ENCODE data around the gene FADS6.
"Not testable (repeated sequence)": the region's sequence is repeated elsewhere in the genome, so short reads cannot be mapped to it uniquely, and the experiment has no call there.

FADS6 gene

DNA sequence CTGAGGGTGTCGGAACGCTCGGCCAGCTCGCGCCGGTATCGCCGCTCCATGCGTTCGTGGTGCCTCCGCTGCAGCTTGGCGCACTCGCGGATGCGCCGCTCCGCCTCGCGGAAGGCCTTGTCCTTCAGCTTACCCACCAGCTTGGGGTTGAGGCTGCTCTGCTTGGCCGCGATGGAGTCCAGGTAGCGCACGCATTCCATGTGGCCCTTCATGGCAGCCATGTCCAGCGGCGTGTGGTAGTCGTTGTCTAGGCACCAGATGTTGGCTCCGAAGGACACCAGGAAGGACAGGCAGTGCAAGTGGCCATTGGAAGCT, 26.8 kb upstream of the FADS6 start:
- DNase-seq, result no peak

GRCh38 chr17:74919440-74920305, 26.2 kb upstream of the FADS6 start:
- no peak for DNase-seq

- no peak for DNase-seq
Measured at GRCh38 chr17:74918906-74919305, 25.5 kb upstream of the FADS6 start.

- no peak for DNase-seq
Measured at GRCh38 chr17:74917430-74917829, 24.0 kb upstream of the FADS6 start.

GRCh38 chr17:74916851-74917199, 23.4 kb upstream of the FADS6 start:
- DNase-seq, result no peak

DNA sequence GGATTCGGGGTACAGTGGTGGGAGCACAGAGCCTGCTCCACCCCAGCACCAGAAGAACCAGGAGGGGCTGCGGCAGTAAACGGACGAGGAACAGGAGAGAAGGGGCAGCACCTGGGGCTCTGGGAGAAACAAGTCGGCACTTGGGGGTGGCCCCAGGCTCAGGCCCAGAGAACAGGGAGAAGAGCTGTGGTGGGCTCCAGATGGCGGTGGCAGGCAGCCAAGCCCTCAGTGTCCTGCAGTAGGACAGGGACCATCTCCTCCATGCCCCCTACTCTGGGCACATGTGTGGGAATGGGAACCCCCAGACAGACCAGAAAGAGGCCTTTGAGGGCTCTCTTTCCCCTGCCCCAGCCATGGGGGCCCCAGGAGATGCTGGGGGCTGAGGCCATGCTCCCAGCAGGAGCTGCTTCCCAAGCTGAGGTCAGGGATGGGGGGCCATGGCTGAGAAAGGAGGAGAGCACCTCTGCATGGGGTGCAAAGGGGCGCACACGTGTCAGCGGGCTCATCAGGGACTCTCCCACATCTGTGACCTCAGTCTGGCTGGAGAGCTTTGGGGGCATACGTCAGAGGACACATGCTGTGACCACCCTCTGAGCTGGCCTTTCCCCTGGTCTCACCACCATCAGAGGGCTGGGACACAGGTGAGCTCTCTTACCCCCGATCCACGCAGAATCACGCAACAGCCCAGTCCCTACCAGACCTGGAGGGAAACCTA, 22.9 kb upstream of the FADS6 start:
- no peak for DNase-seq

GRCh38 chr17:74911423-74911822, 18.0 kb upstream of the FADS6 start:
- not testable (repeated sequence) for DNase-seq

GRCh38 chr17:74909097-74909496, 15.7 kb upstream of the FADS6 start:
- not testable (repeated sequence) for DNase-seq

DNA sequence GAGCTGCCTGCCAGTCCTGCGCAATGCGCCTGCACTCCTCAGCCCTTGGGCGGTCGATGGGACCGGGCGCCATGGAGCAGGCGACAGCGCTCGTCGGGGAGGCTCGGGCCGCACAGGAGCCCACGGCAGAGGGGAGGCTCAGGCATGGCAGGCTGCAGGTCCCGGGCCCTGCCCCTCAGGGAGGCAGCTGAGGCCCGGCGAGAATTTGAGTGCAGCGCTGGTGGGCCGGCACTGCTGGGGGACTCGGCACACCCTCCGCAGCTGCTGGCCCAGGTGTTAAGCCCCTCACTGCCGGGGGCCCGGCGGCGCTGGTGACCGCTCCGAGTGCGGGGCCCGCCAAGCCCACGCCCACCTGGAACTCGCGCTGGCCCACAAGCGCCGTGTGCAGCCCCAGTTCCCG, 13.6 kb upstream of the FADS6 start:
- DNase-seq, result no peak

- not testable (repeated sequence) for DNase-seq
Measured at GRCh38 chr17:74906214-74906793, 12.9 kb upstream of the FADS6 start.

GRCh38 chr17:74904687-74905409, 11.4 kb upstream of the FADS6 start:
- no peak for DNase-seq

DNA sequence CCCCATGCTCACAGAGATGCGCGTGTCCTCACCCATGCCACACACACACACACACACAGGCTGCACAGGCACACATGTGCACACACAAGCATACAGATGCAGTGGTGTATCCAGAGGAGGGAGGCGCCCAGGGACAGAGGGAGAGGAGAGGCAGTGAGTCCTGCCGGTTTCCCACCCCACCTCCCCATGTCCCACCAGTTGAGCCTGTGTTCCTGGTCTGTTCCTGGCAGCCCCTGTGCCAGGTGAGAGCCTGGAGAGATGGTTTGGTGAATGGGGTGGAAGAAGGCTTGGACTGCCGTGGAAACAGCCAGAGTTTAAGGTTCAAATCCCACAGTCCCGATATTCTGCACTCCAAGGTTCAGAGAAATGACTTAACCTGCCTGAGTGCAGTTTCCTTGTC, 10.2 kb upstream of the FADS6 start:
- DNase-seq, result no peak

- no peak for DNase-seq
Measured at GRCh38 chr17:74903034-74903433, 9.6 kb upstream of the FADS6 start.

DNA sequence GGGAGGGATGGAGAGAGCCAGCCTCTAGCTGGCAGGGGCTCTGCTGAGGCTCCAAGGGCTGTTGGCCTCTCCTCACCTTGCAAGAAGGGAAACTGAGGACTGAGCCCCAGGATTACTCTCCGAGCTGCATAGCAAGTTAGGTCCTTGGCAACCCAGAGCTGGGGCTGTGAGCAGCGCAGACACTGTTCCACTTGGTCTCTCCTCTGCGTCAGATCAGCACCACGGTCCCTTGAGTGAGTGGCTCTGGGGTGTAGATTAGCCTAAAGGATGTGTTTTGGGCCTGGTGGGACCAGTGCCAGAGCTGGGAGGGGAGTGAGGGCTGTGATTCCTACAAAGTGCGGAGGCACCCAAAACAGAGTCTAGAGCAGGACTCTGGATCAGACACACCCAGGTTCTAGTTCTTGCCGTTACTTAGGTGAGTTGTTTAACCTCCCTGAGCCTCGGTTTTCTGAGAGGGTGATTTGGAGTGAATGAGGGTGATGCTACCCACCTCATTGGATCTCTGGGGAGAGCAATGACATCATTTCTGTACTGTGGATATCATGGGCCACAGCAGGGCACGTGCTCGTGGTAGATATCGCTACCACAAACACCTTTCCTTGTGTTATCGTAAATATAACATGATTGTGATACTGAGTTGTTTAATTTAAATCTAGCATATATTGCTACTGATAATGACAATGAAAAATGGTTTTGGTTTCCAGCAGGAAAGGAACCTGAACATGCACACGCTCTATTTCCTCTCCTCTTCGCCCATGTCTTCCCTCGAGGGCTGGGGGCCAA, 8.1 kb upstream of the FADS6 start:
- no peak for DNase-seq

DNA sequence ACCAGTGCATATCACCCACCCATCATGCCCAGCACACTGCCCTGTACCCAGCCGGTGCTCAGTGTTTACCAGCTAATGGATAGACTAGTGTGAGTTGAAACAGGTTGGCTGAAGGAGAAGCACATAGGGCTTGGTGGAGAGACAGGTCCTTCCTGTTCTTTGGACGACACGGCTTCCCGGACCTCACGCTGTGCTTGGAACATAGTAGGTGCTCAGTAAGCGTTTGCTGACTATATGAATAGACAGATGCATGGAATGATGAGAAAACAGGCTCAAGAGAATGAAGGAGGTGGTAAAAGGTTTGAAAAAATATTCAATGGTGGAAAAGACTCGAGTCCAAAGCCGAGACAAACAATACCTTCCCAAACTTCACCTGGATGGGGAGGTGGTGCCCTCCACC, 6.8 kb upstream of the FADS6 start:
- DNase-seq, result no peak

- no peak for DNase-seq
Measured at GRCh38 chr17:74898376-74898946, 5.0 kb upstream of the FADS6 start.

DNA sequence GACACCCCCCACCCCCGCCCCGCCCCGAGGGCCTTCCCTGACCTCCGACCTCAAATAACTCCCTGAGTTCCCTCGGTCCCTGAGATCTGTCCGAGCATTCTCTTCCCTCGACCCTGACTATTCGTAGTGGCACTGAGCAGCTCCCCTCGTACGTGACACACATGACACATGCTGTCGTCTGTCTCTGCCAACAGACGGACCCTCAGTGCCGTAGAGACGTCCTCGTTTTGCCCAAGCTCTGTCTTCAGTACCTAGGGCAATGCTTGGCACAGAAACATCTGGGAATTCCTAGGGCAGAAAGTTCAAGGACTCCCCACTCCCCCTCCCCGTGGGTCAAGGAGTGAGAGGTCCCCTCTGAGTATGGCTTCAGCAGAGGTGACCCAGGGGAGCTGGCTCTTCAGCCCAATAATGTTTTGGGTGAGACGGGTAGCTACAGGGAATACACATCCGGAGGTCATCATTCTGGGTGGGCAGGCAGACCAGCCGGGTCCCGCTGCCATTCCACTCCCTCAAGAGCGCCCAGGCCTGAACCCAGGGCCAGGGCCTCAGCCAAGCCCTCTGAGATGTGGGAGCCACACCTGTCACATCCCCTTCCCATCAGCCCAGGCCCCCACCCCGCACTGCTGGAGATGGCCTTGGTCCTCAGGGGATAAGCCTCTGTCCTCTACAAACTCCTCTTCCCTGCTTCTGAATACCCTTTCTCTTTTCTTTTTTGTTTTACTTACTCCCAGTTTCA, 671 bp upstream of the FADS6 start:
- no peak for DNase-seq

GRCh38 chr17:74892013-74892841, 1.2 kb downstream of the FADS6 start:
- DNase-seq, result no peak

DNA sequence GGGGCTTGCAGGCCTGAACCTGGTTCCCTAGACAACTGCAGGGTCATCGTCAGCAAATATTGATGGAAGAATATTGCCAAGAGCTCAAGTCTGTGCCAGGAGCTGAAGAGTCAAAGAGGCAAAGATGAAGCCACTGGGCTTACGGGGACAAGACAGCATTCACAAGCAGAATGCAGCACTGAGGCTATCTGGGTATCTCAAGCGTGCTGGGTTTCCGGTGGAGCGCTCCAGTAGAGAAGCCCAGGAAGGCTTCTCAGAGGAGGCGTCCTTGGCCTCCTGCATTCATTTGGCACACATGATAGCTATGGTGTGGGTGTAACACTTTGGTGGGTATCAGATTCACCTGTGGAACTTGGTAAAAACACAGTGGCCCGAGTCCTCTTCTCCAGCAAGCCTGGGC, 2.9 kb downstream of the FADS6 start:
- no peak for DNase-seq

- no peak for DNase-seq
Measured at GRCh38 chr17:74888469-74888868, 5.0 kb downstream of the FADS6 start.
